Measurements from ENCODE around the gene LRRC8B.
"Not testable (repeated sequence)": the region's sequence is repeated elsewhere in the genome, so short reads cannot be mapped to it uniquely, and the experiment has no call there.

Gene LRRC8B

GRCh38 chr1:89575207-89575606, 50.6 kb downstream of the LRRC8B start:
- Mint-ChIP-seq H3K27me3 (no peaks in the 10 kb centered on the region), H3K36me3 (ENCODE audit: low read depth) (peaks cover 87% of the 10 kb centered on the region), H3K4me1 (ENCODE audit: low read depth) (peaks cover 38% of the 10 kb centered on the region), H3K27ac (peak overlapping the region; percentile 48), H3K4me3 (no peak overlapping the region), H3K9me3 (peaks cover 2% of the 10 kb centered on the region)
- no peak for DNase-seq

DNA sequence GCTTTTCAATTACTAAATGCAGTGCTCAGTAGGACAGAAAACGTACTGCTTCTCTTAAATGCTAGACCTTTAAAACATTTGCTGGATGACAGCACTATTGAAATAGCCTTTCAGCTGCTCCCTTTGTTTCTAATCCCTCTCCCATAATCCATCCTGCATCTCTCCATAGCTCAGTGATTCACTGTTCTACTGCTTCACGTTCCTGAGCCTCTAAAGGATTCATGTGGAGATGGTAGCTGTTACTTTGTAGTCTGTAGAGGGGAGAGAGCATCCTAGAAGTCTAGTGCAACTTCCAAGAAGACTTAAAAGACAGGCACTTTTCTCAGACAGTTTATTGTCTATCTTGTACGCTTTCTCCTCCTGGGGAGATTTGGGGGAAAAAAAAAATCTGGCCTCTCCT, 51.4 kb downstream of the LRRC8B start:
- Mint-ChIP-seq H3K9me3 (no peaks in the 10 kb centered on the region), H3K4me1 (ENCODE audit: low read depth) (peaks cover 39% of the 10 kb centered on the region)

GRCh38 chr1:89578151-89578550, 53.5 kb downstream of the LRRC8B start:
- Mint-ChIP-seq H3K27me3 (no peaks in the 10 kb centered on the region), H3K4me1 (ENCODE audit: low read depth) (peaks cover 50% of the 10 kb centered on the region), H3K27ac (no peak overlapping the region), H3K36me3 (ENCODE audit: low read depth) (peaks cover 89% of the 10 kb centered on the region), H3K4me3 (no peak overlapping the region), H3K9me3 (no peaks in the 10 kb centered on the region)
- DNase-seq = no peak

More for the DNA sequence above, 51.4 kb downstream of the LRRC8B start:
- H3K4me3 Mint-ChIP-seq = no peak overlapping the region
- H3K27ac Mint-ChIP-seq = peak overlapping the region; percentile 29
- DNase-seq = no peak
- H3K36me3 Mint-ChIP-seq (ENCODE audit: low read depth) = peaks cover 87% of the 10 kb centered on the region
- H3K27me3 Mint-ChIP-seq = no peaks in the 10 kb centered on the region

DNA sequence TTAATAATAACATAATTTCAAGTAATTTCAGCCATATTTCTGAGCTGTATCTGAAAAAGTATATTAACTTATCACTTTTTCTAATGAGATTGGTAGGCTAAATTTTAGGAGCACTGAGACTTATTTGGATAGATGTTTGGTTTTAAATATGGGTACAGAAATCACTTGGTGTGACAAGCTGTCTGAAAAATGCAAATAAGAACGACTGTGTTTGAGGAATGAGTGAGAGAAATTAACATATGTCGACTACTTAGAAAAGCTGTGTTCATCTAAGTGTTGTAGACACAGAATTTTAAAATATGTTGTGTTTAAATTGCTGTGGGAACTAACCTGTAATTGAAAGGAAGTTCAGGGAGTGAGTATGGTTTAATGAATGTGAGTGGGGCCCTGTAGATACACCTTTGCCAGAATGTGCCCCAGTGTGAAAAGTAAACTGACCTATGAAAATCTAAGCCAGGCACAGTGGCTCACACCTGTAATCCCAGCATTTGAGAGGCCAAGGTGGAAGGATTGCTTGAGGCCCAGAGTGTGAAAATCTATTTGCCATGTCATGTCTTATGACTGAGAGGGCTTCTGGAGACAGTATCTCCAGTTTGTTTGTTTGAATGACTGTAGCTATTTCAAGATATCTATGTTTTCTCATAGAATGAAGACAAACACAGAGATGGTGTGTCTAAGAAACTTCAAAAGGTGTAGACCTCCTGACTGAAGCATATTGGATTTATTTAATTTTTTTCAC, 54.5 kb downstream of the LRRC8B start:
- Mint-ChIP-seq H3K4me1 (ENCODE audit: low read depth) (peaks cover 58% of the 10 kb centered on the region), H3K36me3 (ENCODE audit: low read depth) (peaks cover 90% of the 10 kb centered on the region), H3K27ac (peak overlapping the region; percentile 70), H3K9me3 (no peaks in the 10 kb centered on the region), H3K4me3 (no peak overlapping the region), H3K27me3 (no peaks in the 10 kb centered on the region)
- DNase-seq = no peak

DNA sequence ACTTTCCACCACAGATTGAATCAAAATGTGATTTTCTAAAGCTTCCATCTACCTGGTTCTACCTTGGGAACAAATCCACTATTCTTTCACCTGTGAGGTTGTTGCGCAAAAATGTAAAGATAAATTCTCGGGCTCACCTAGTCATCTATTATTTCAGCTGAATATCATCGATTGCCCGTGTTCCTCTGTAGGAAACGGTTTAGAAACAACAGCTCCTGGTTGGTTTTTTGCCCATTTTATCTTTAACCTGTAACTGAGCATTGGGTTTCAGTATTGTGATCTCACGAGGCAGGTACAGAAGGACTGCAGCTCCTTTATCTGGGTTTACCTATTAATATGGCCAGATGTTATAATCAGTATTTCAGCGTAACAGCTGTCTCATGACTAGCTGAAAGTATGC, 55.4 kb downstream of the LRRC8B start:
- no peaks in the 10 kb centered on the region for H3K27me3 Mint-ChIP-seq
- H3K4me3 Mint-ChIP-seq = no peak overlapping the region
- H3K4me1 Mint-ChIP-seq (ENCODE audit: low read depth) = peaks cover 65% of the 10 kb centered on the region
- no peaks in the 10 kb centered on the region for H3K9me3 Mint-ChIP-seq
- H3K36me3 Mint-ChIP-seq (ENCODE audit: low read depth) = peaks cover 90% of the 10 kb centered on the region
- H3K27ac Mint-ChIP-seq = peak overlapping the region; percentile 69
- no peak for DNase-seq

- no peaks in the 10 kb centered on the region for H3K27me3 Mint-ChIP-seq
- peaks cover 76% of the 10 kb centered on the region for H3K4me1 Mint-ChIP-seq (ENCODE audit: low read depth)
- peaks cover 88% of the 10 kb centered on the region for H3K36me3 Mint-ChIP-seq (ENCODE audit: low read depth)
- no peak for DNase-seq
- H3K4me3 Mint-ChIP-seq = no peak overlapping the region
- peak overlapping the region; percentile 87 for H3K27ac Mint-ChIP-seq
- no peaks in the 10 kb centered on the region for H3K9me3 Mint-ChIP-seq
Observed at GRCh38 chr1:89581859-89582258, 57.2 kb downstream of the LRRC8B start.

GRCh38 chr1:89582571-89582970, 57.9 kb downstream of the LRRC8B start:
- Mint-ChIP-seq H3K27me3 (no peaks in the 10 kb centered on the region), H3K4me3 (no peak overlapping the region), H3K9me3 (no peaks in the 10 kb centered on the region), H3K36me3 (ENCODE audit: low read depth) (peaks cover 92% of the 10 kb centered on the region), H3K27ac (peak overlapping the region; percentile 87), H3K4me1 (ENCODE audit: low read depth) (peaks cover 83% of the 10 kb centered on the region)
- DNase-seq = no peak

- H3K27ac Mint-ChIP-seq = peak overlapping the region; percentile 35
- H3K27me3 Mint-ChIP-seq = no peaks in the 10 kb centered on the region
- no peak overlapping the region for H3K4me3 Mint-ChIP-seq
- H3K4me1 Mint-ChIP-seq (ENCODE audit: low read depth) = peaks cover 92% of the 10 kb centered on the region
- peaks cover 97% of the 10 kb centered on the region for H3K36me3 Mint-ChIP-seq (ENCODE audit: low read depth)
- no peak for DNase-seq
- H3K9me3 Mint-ChIP-seq = no peaks in the 10 kb centered on the region
Observed at GRCh38 chr1:89584211-89584610, 59.6 kb downstream of the LRRC8B start.

DNA sequence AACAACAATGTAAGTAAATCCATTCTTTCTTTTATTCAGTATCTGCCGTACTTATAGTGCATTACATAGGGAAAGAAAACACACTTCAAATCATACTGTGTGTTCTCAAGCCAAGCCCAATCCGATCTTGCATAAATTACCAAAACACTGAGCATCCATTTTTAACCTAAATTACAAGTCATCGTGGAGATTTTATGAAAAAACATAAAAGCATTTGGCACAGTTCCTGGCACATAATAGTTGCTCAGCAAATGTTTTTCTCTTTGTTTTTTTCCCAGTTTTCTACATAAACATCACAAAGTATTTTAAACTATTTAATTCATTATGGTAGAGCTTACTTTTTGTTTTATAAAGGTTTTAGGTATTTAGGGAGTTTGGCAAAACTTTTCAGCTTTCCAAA, 60.2 kb downstream of the LRRC8B start:
- H3K4me3 Mint-ChIP-seq = no peak overlapping the region
- peaks cover 97% of the 10 kb centered on the region for H3K36me3 Mint-ChIP-seq (ENCODE audit: low read depth)
- H3K4me1 Mint-ChIP-seq (ENCODE audit: low read depth) = peaks cover 94% of the 10 kb centered on the region
- peak overlapping the region; percentile 35 for H3K27ac Mint-ChIP-seq
- no peaks in the 10 kb centered on the region for H3K27me3 Mint-ChIP-seq
- H3K9me3 Mint-ChIP-seq = no peaks in the 10 kb centered on the region
- DNase-seq = no peak

DNA sequence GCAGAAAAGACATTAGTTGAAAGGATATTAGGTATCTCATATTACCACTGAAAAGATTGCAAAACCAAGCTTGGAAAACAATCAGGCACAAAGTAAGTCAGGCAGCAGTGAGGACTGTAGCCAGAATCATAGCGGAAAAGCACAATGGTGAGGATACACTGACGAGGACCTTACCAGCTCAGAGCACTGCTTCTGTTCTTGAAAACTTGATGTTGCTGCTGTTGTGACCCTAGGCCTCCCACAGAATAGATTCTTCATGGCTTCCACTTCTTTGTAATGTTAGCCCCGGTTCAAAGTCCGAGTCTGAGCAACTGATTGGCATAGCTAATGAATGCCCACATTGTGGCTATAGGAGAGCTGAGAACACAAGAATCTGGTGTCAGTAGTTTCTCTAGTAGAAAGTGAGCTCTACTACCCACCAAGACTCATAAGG, 63.1 kb downstream of the LRRC8B start:
- Mint-ChIP-seq H3K4me1 (ENCODE audit: low read depth) (peaks cover 94% of the 10 kb centered on the region), H3K4me3 (no peak overlapping the region), H3K9me3 (no peaks in the 10 kb centered on the region), H3K36me3 (ENCODE audit: low read depth) (peaks cover 96% of the 10 kb centered on the region), H3K27ac (peak overlapping the region; percentile 90), H3K27me3 (no peaks in the 10 kb centered on the region)
- DNase-seq = no peak

DNA sequence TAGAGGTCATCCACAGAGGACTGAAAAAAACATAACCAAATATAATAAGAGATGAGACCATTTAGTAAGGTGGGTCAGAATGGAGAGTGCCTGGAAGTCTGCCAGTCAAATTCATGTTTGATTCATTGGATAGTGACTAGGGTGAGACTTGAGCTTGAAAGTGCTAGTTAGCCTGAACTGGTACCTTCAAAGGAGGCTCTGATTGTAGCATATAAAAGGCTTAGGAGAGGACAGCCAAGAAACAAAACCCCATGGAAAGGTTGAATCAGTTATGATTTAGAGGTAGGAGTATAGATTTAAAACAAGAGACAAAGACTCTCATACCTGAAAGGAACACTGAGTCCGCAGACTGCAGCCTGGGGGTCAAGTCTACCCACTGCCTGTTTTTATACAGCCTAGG, 63.9 kb downstream of the LRRC8B start:
- H3K4me1 Mint-ChIP-seq (ENCODE audit: low read depth) = peaks cover 94% of the 10 kb centered on the region
- H3K4me3 Mint-ChIP-seq = peak overlapping the region; percentile 38
- no peak for DNase-seq
- peaks cover 96% of the 10 kb centered on the region for H3K36me3 Mint-ChIP-seq (ENCODE audit: low read depth)
- no peaks in the 10 kb centered on the region for H3K9me3 Mint-ChIP-seq
- no peaks in the 10 kb centered on the region for H3K27me3 Mint-ChIP-seq
- peak overlapping the region; percentile 90 for H3K27ac Mint-ChIP-seq

- Mint-ChIP-seq H3K27ac (peak overlapping the region; percentile 91), H3K9me3 (no peaks in the 10 kb centered on the region), H3K4me3 (no peak overlapping the region), H3K36me3 (ENCODE audit: low read depth) (peaks cover 95% of the 10 kb centered on the region), H3K27me3 (no peaks in the 10 kb centered on the region), H3K4me1 (ENCODE audit: low read depth) (peaks cover 92% of the 10 kb centered on the region)
- DNase-seq = no peak
Observed at GRCh38 chr1:89589515-89589914, 64.9 kb downstream of the LRRC8B start.

DNA sequence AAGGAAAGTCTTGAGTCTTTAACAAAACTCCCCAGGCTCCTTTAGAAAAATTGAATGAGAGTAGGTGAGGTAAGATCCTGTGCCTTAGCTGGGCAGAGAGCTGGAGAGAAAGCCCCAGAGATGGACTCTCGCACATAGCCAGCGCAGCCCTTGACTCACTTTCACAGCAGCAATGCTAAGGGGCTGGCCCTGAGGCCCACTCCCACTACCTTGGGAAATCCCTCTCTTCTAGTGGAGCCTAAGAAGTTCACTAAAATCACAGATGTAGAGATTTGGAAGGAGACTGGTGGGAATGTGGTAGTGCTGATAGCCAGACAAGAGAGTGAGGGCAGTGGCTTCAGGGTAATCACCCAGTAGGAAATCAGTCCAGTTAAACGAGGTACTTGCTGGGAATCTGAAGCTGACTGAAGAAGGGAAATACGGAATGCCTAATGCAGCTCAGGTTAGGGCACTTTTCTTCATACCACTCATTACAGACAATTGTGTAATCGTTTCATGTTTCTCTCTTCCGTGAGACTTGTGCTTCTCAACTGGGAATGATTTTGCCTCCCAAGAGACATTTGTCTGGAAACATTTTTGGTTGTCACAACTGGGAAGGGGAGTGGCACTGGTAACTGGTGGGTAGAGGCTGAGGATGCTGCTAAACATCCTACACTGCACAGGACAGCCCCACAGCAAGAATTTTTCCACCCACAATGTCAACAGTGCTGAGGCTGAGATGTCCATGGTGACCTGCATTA, 65.9 kb downstream of the LRRC8B start:
- Mint-ChIP-seq H3K27me3 (no peaks in the 10 kb centered on the region), H3K9me3 (no peaks in the 10 kb centered on the region), H3K36me3 (ENCODE audit: low read depth) (peaks cover 94% of the 10 kb centered on the region), H3K27ac (peak overlapping the region; percentile 91), H3K4me3 (no peak overlapping the region), H3K4me1 (ENCODE audit: low read depth) (peaks cover 89% of the 10 kb centered on the region)
- DNase-seq = no peak

DNA sequence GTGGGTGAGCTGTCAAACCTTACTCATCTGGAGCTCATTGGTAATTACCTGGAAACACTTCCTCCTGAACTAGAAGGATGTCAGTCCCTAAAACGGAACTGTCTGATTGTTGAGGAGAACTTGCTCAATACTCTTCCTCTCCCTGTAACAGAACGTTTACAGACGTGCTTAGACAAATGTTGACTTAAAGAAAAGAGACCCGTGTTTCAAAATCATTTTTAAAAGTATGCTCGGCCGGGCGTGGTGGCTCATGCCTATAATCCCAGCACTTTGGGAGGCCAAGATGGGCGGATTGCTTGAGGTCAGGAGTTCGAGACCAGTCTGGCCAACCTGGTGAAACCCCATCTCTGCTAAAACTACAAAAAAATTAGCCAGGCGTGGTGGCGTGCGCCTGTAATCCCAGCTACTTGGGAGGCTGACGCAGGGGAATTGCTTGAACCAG, 68.3 kb downstream of the LRRC8B start:
- not testable (repeated sequence) for H3K27me3 Mint-ChIP-seq, DNase-seq, H3K9me3 Mint-ChIP-seq
- Mint-ChIP-seq H3K36me3 (ENCODE audit: low read depth) (peaks cover 94% of the 10 kb centered on the region), H3K4me1 (ENCODE audit: low read depth) (peaks cover 88% of the 10 kb centered on the region), H3K27ac (peak overlapping the region; percentile 72), H3K4me3 (peak overlapping the region; percentile 12)

GRCh38 chr1:89594096-89594740, 69.6 kb downstream of the LRRC8B start:
- Mint-ChIP-seq H3K36me3 (ENCODE audit: low read depth) (peaks cover 94% of the 10 kb centered on the region), H3K9me3 (no peaks in the 10 kb centered on the region), H3K4me3 (no peak overlapping the region), H3K27ac (peak overlapping the region; percentile 18), H3K4me1 (ENCODE audit: low read depth) (peaks cover 89% of the 10 kb centered on the region), H3K27me3 (no peaks in the 10 kb centered on the region)
- no peak for DNase-seq

Data from activated T-cell treated with anti-CD3 and anti-CD28 coated beads, Interleukin-2, amount 50 U/mL, for 24 hours (primary cell).